Glomerular visceral epithelial cell (primary cell): Measurements from ENCODE around the gene NSUN4.
A peak's percentile ranks its signal among the peaks of the same experiment; 100 is the strongest.
"Not testable (repeated sequence)": the region's sequence is repeated elsewhere in the genome, so short reads cannot be mapped to it uniquely, and the experiment has no call there.

Experiments used
- DNase-seq: peaks from one replicate; pipeline ENCODE4 v3.0.0-alpha.2; 2016; ENCODE audit errors: extremely low spot score

NSUN4 gene

GRCh38 chr1:46325285-46326076, 15.1 kb upstream of the NSUN4 start:
- DNase-seq: peak; percentile 50

- DNase-seq: not testable (repeated sequence)
Observed at GRCh38 chr1:46328182-46328581, 12.4 kb upstream of the NSUN4 start.

DNA sequence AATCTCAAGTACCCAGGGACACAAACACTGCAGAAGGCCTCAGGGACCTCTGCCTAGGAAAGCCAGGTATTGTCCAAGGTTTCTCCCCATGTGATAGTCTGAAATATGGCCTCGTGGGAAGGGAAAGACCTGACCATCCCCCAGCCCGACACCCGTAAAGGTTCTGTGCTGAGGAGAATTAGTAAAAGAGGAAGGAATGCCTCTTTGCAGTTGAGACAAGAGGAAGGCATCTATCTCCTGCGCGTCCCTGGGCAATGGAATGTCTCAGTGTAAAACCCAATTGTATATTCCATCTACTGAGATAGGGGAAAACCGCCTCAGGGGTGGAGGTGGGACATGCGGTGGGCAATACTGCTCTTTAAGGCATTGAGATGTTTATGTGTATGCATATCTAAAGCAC, 10.8 kb upstream of the NSUN4 start:
- DNase-seq: not testable (repeated sequence)

DNA sequence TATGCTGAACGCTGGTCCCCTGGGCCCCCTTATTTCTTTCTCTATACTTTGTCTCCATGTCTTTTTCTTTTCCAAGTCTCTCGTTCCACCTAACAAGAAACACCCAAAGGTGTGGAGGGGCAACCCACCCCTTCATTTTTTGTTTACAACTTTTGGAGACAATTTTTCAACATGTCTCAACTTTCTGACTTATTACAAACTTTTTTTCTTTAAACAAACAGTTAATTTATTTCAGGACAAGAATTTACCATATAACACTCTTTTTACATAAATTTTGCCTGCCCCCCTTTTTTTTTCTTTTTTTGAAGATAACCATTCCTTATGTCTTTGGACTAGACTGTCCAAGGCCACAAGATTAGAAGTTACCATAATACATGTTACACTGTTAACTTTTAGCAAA, 10.2 kb upstream of the NSUN4 start:
- DNase-seq: not testable (repeated sequence)

- DNase-seq: peak; percentile 71
Observed at GRCh38 chr1:46331786-46332540, 8.6 kb upstream of the NSUN4 start.

DNA sequence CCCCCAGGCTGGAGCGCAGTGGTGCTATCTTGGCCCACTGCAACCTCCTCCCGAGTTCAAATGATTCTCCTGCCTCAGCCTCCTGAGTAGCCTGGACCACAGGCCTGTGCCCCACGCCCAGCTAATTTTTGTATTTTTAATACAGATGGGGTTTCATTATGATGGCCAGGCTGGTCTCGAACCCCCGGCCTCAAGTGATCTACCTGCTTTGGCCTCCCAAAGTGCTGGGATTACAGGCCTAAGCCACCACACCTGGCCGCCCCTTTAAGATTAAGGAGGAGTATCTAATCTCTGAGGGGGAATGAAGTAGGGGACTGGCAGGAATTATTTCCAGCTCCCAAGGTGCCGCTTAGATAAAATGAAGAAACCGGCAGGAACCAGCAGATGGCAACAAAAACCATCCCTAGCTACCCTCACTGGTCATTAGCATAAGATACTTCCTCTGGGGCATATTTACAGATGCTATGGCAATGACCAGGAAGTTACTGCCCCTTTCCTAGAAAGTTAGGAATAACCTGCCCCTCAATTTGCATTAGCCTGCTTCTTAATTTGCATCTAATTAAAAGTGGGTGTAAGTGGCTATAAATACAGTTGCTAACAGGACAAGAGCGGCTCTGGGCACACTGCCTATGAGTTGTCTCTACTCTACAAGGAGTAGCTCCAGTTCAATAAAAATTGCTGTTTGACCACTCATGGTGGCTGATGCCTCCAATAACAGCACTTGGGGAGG, 7.1 kb upstream of the NSUN4 start:
- DNase-seq: peak; percentile 66

DNA sequence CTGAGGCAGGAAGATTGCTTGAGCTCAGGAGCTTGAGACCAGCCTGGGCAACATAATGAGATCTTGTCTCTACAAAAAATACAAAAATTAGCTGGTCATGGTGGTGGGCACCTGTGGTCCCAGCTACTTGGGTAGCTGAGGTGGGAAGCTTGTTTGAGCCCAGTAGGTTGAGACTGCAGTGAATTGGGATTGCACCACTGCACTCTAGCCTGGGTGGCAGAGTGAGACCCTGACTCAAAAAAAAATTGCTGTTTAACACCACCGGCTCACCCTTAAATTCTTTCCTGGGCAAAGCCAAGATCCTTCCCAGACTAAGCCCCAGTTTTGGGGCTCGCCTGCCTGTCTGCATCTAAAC, 6.6 kb upstream of the NSUN4 start:
- DNase-seq: no peak

DNA sequence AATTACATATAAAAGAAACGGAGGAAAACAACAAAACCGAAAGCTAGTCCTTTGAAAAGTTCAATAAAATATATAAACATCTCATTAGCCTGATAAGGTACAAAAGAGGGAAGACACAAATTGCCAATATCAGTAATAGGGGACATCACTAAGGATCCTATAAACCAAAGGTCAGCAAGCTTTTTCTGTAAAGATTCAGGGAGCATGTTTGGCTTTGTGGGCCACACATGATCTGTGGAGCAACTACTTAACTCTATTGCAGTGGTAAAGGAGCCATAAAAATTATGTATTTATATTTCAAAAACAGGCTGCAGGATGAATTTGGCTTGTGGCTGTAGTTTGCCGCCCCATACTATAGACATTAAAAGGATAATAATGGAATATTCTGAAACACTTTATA, 5.5 kb upstream of the NSUN4 start:
- no peak for DNase-seq

- DNase-seq: not testable (repeated sequence)
Observed at GRCh38 chr1:46337409-46337808, 3.2 kb upstream of the NSUN4 start.

- no peak for DNase-seq
Observed at GRCh38 chr1:46341222-46342083, 846 bp downstream of the NSUN4 start.

DNA sequence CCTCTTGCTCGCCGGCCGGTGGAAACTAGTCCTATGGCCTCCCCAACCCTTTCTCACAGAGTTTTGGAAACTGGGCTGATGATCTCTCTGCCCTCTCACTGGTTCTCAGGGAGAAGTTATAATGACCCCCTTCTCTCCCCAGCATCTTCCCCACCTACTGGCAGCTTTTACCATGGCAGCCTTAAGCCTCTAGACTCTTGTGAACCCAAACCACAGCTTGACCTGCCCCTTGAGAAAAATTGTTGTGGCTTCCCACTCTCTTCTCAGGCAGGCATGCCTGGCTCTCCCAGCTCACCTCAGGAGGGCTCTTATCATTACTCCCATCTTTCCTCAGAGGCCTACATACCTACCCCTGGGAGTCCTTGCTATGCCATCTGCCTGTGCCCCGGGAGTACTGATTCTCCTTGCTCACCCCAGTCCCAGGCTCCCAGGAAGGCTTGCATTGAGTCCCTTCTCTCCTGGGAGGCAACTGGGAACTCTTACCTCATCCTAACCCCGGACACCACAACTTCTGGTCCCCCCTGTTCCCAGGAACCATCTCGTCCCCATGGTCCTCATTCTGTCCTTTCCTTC, 1.6 kb downstream of the NSUN4 start:
- peak; percentile 80 for DNase-seq

- no peak for DNase-seq
Observed at GRCh38 chr1:46342677-46343350, 2.2 kb downstream of the NSUN4 start.

- DNase-seq: no peak
Observed at GRCh38 chr1:46343351-46343695, 2.7 kb downstream of the NSUN4 start.

DNA sequence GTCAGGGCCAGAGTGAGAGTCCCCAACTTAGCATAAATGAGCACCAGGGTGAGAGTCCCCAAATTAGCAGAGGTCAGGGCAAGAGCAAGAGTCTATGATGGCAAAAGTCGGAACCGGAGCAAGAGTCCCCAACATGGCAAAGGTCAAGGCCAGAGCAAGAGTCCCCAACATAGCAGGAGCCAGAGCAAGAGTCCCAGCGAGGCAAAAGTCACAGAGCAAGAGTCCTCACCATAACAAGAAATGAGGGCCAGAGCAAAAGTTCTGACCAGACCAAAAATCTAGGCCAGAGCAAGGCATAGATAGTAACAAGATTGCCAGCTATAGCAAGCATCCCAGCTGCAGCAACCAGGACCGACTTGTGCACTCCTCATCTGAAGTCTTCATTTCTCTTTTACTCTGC, 3.1 kb downstream of the NSUN4 start:
- DNase-seq: no peak

GRCh38 chr1:46344481-46344880, 3.9 kb downstream of the NSUN4 start:
- no peak for DNase-seq

DNA sequence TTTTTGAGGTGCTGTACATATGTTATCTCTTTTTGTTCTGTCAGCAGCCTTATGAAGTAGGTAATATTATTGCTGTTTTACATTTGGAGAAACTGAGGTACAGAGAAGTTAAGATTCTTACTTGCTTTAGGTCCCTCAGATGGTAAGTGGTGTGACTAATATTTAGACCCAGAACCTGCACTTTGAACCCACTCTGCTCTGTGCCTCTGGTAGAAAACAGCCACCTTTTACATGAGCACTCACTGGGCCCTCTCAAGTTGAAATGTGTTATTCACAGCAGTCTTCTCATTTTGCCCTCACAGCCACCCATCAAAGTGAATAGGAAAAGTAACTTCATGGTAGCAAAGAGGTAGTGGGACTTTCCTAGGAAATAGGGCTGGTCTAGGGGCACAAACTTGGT, 4.7 kb downstream of the NSUN4 start:
- DNase-seq: no peak

DNA sequence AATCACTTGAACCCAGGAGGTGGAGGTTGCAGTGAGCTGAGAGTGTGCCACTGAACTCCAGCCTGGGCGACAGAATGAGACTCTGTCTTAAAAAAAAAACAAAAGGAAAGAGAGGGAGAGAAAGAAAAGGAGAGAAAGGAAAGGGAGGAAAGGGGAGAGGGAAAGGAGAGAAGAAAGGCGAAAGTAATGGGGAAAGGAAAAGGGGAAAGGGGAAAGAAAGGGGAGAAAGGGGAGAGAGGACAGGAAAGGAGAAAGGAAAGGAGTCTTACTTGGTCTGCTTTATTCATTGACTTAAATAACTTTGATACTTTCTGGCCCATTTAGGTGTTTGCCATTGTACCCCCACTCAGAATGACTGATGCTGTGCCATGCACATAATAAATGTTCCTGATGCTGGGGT, 11.8 kb downstream of the NSUN4 start:
- no peak for DNase-seq

GRCh38 chr1:46355920-46356319, 15.3 kb downstream of the NSUN4 start:
- DNase-seq: not testable (repeated sequence)

- no peak for DNase-seq
Observed at GRCh38 chr1:46362158-46362557, 21.6 kb downstream of the NSUN4 start.

DNA sequence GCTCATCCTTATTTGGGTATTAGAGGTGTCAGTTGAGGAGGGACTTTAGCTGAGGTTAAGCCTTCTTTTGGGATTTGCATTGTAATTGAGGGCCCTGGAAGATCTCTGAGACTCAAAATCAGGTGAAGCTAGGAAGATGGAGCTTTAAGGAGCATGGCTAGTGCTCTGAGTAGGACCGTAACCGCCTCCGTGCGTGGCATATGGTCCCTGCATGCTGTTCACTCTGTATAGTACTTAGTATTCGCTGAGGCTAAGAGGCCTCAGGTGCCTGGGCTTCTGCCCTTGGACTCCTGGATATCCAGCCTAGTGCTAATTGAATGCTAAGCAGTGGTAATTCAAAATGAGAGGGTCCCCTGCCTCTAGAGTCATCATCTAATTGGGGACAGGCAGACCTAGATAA, 22.5 kb downstream of the NSUN4 start:
- no peak for DNase-seq

DNA sequence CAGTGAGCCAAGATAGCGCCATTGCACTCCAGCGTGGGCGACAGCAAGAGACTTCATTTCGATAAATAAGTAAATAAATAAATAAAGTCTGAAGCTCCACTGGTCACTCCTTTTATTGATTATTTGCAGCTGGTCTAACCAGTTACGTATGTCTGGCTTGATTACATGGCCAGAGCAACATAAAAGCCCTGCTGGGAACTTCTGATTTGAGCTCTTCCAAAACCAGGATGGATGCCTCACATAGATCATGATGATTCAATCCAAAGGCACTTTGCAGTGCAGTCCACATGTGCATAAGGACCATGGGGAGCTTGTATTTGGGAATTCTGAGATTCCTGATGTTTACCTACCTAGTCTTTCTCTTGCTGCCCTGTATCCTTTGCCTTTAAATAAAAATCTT, 24.0 kb downstream of the NSUN4 start:
- no peak for DNase-seq
